Calu3 (cell line): Measurements from ENCODE around the gene APBA1. TPM values are rescaled to one million over a fixed set of nuclear protein-coding genes. Genes with fewer than 3 reads are reported as not detected.

Experiments
- BruUV-seq: library from RNA; stranded (reverse); fragments of 400-500 nt; replicated peaks from 2 replicates; lab custom pipeline; 2021; lab: Mats Ljungman, UMichigan
- CTCF ChIA-PET: fragments of 300-600 bp; sonication (Branson Sonifier 250); formaldehyde crosslinking; loops from one replicate; lab custom pipeline; 2022; ENCODE audit warnings: antibody characterized with exemption; lab: Charles Lee
- DNase-seq: peaks from one replicate; pipeline ENCODE4 v3.0.0; 2022
- H3K27ac Mint-ChIP-seq: one replicate; pipeline ENCODE4 v1.8.0; 2022; ENCODE audit warnings: mixed read lengths; ENCODE audit not compliant: unreplicated experiment
- H3K27me3 Mint-ChIP-seq: one replicate; pipeline ENCODE4 v1.8.0; 2022; ENCODE audit warnings: mixed read lengths; ENCODE audit not compliant: unreplicated experiment
- H3K36me3 Mint-ChIP-seq: one replicate; pipeline ENCODE4 v1.8.0; 2022; ENCODE audit warnings: mild to moderate bottlenecking, moderate library complexity, mixed read lengths; ENCODE audit not compliant: insufficient read depth, unreplicated experiment
- H3K4me1 Mint-ChIP-seq: one replicate; pipeline ENCODE4 v1.8.0; 2022; ENCODE audit warnings: mild to moderate bottlenecking, low read depth, mixed read lengths; ENCODE audit not compliant: unreplicated experiment
- H3K4me3 Mint-ChIP-seq: one replicate; pipeline ENCODE4 v1.8.0; 2022; ENCODE audit warnings: mild to moderate bottlenecking, low read depth, moderate library complexity, mixed read lengths; ENCODE audit not compliant: unreplicated experiment
- H3K9me3 Mint-ChIP-seq: one replicate; pipeline ENCODE4 v1.8.0; 2022; ENCODE audit warnings: low read depth, mixed read lengths; ENCODE audit not compliant: unreplicated experiment
- CTCF ChIP-seq: fragments of 200-600 bp; IDR thresholded peaks from one replicate; pipeline ENCODE4 v1.8.0; 2022; ENCODE audit warnings: antibody characterized with exemption; ENCODE audit not compliant: unreplicated experiment
- intact Hi-C: fragments of 100-400 bp; cut with micrococcal nuclease; formaldehyde crosslinking; loops from one replicate; pipeline ENCODE4 v1.10.0; 2022; ENCODE audit not compliant: unreplicated experiment
- total RNA-seq: library from RNA; stranded (reverse); gene quantifications from 2 replicates; pipeline ENCODE4 v1.2.3, GENCODE V29; 2022

APBA1 gene
- total RNA-seq, 1 experiment from 2014 or later: 4.4 TPM

- intact Hi-C loops: no loop called here
- DNase-seq: no peak
- Mint-ChIP-seq H3K9me3 (no peaks in the 10 kb centered on the region), H3K27ac (no peak overlapping the region), H3K27me3 (no peaks in the 10 kb centered on the region), H3K4me1 (no peaks in the 10 kb centered on the region), H3K36me3 (no peaks in the 10 kb centered on the region), H3K4me3 (no peak overlapping the region)
- no TSS peak for BruUV-seq
- no peak for TF ChIP-seq CTCF
- CTCF ChIA-PET: no interaction called here
These were observed 83.0 kb downstream of the APBA1 start for GRCh38 chr9:69589156-69589555.

GRCh38 chr9:69585571-69585970 is 86.6 kb downstream of the APBA1 start:
- Mint-ChIP-seq H3K36me3 (no peaks in the 10 kb centered on the region), H3K4me3 (no peak overlapping the region), H3K27ac (no peak overlapping the region), H3K27me3 (no peaks in the 10 kb centered on the region), H3K4me1 (peaks cover 10% of the 10 kb centered on the region), H3K9me3 (no peaks in the 10 kb centered on the region)
- intact Hi-C loops: no loop called here
- BruUV-seq: no TSS peak
- CTCF ChIA-PET: no interaction called here
- TF ChIP-seq CTCF: no peak
- DNase-seq: no peak

GRCh38 chr9:69584759-69585158 is 87.4 kb downstream of the APBA1 start:
- no peaks in the 10 kb centered on the region for H3K27me3 Mint-ChIP-seq
- H3K4me1 Mint-ChIP-seq: peaks cover 15% of the 10 kb centered on the region
- BruUV-seq: no TSS peak
- CTCF ChIA-PET: no interaction called here
- H3K4me3 Mint-ChIP-seq: no peak overlapping the region
- DNase-seq: no peak
- H3K27ac Mint-ChIP-seq: no peak overlapping the region
- intact Hi-C loops: no loop called here
- TF ChIP-seq CTCF: no peak
- H3K9me3 Mint-ChIP-seq: no peaks in the 10 kb centered on the region
- H3K36me3 Mint-ChIP-seq: no peaks in the 10 kb centered on the region

- TF ChIP-seq CTCF: no peak
- Mint-ChIP-seq H3K27me3 (no peaks in the 10 kb centered on the region), H3K27ac (no peak overlapping the region), H3K4me1 (peaks cover 18% of the 10 kb centered on the region), H3K4me3 (no peak overlapping the region), H3K36me3 (no peaks in the 10 kb centered on the region), H3K9me3 (no peaks in the 10 kb centered on the region)
- intact Hi-C loops: no loop called here
- CTCF ChIA-PET: no interaction called here
- no peak for DNase-seq
- BruUV-seq: no TSS peak
These were observed 88.4 kb downstream of the APBA1 start for GRCh38 chr9:69583645-69584234.
